Fibroblast of the aortic adventitia (primary cell): Measurements from ENCODE around the gene HUNK. TPM values are rescaled to one million over a fixed set of nuclear protein-coding genes. Genes with fewer than 3 reads are reported as not detected.

Source experiments
- DNase-seq: peaks from one replicate; pipeline ENCODE4 v3.0.0-alpha.2; 2010; ENCODE audit warnings: low read depth
- H3K4me3 ChIP-seq: 2 replicates; pipeline ENCODE4 v1.5.1; 2011; ENCODE audit warnings: low read depth, mild to moderate bottlenecking, control low read depth, low read length, moderate library complexity
- CTCF ChIP-seq: IDR thresholded peaks from 2 replicates; pipeline ENCODE4 v1.5.1; 2011; ENCODE audit warnings: mild to moderate bottlenecking, low read length, control low read depth, inconsistent platforms; ENCODE audit not compliant: insufficient read depth
- total RNA-seq: library from RNA; depleted of rRNA; stranded (reverse); fragments of >200 nt; gene quantifications from 2 replicates; pipeline ENCODE4 v1.2.3, GENCODE V29; 2012; ENCODE audit warnings: low replicate concordance

The HUNK gene
- total RNA-seq, 1 donor = 0.45 TPM

GRCh38 chr21:31961704-31962103 is 88.9 kb downstream of the HUNK start:
- no peak overlapping the region for H3K4me3 ChIP-seq
- no peak for TF ChIP-seq CTCF
- no peak for DNase-seq

- no peak for TF ChIP-seq CTCF
- DNase-seq = no peak
- H3K4me3 ChIP-seq = no peak overlapping the region
Observed at GRCh38 chr21:31964692-31965091, 91.9 kb downstream of the HUNK start.

- no peak for DNase-seq
- no peak overlapping the region for H3K4me3 ChIP-seq
- TF ChIP-seq CTCF = no peak
Observed at GRCh38 chr21:31967334-31967733, 94.5 kb downstream of the HUNK start.

GRCh38 chr21:31972622-31973021 is 99.8 kb downstream of the HUNK start:
- no peak overlapping the region for H3K4me3 ChIP-seq
- no peak for TF ChIP-seq CTCF
- no peak for DNase-seq

- H3K4me3 ChIP-seq = no peak overlapping the region
- TF ChIP-seq CTCF = no peak
- no peak for DNase-seq
Observed at GRCh38 chr21:31973402-31973944, 100.7 kb downstream of the HUNK start.

GRCh38 chr21:31974454-31974985 is 101.7 kb downstream of the HUNK start:
- DNase-seq = no peak
- no peak for TF ChIP-seq CTCF
- H3K4me3 ChIP-seq = no peak overlapping the region

- no peak for DNase-seq
- TF ChIP-seq CTCF = no peak
- H3K4me3 ChIP-seq = no peak overlapping the region
Observed at GRCh38 chr21:31975491-31975890, 102.7 kb downstream of the HUNK start.
